Activated naive CD4-positive, alpha-beta T cell treated with anti-CD3 and anti-CD28 coated beads, Interleukin-2, amount 50 U/mL, for 72 hours (primary cell): ENCODE data around the gene B3GALNT2. TPM values are rescaled to one million over a fixed set of nuclear protein-coding genes. Genes with fewer than 3 reads are reported as not detected.
A peak's percentile ranks its signal among the peaks of the same experiment; 100 is the strongest.
"Not testable (repeated sequence)": the region's sequence is repeated elsewhere in the genome, so short reads cannot be mapped to it uniquely, and the experiment has no call there.

ENCODE experiments used
- ATAC-seq, 2 donors: fragments of 150-1000 bp; cut with Tn5 transposase; 2 replicates each; pipeline ENCODE4 v1.10.0; 2021; ENCODE audit warnings: mild to moderate bottlenecking in 2 of 2, moderate library complexity in 2 of 2
- DNase-seq, 2 donors: peaks; one replicate each; pipeline ENCODE4 v3.0.0; 2021 to 2022; ENCODE audit warnings: low spot score in 2 of 2
- H3K27ac Mint-ChIP-seq, 2 donors: one replicate each; pipeline ENCODE4 v1.8.0; 2022; ENCODE audit warnings: mild to moderate bottlenecking in 2 of 2, mixed read lengths in 2 of 2
- H3K36me3 Mint-ChIP-seq, 2 donors: one replicate each; pipeline ENCODE4 v1.8.0; 2022; ENCODE audit warnings: mixed read lengths in 2 of 2
- H3K9me3 Mint-ChIP-seq, 2 donors: one replicate each; pipeline ENCODE4 v1.8.0; 2022; ENCODE audit warnings: mixed read lengths in 2 of 2
- total RNA-seq, 2 donors: library from RNA; stranded (reverse); gene quantifications; one replicate each; pipeline ENCODE4 v1.2.3, GENCODE V29; 2022

B3GALNT2 gene
- total RNA-seq = 10 to 100 TPM; 12.3 to 14.9 TPM

- H3K36me3 Mint-ChIP-seq = peaks cover 0 to 17% of the 10 kb centered on the region in 2 donors
- H3K27ac Mint-ChIP-seq = peak within 1 kb of the TSS; percentile 98
- H3K9me3 Mint-ChIP-seq = no peaks in the 10 kb centered on the region
- peak; percentile 71 to 73 for ATAC-seq
- no peak for DNase-seq
Observed at GRCh38 chr1:235504122-235504493, at the start of gene B3GALNT2. Gene B3GALNT2, minus strand, starts transcription at chr1:235504452. Its CDS starts 200 bp downstream, at chr1:235504252.

- Mint-ChIP-seq H3K9me3 (no peaks in the 10 kb centered on the region), H3K36me3 (no peaks in the 10 kb centered on the region), H3K27ac (no peak overlapping the region)
- no peak for DNase-seq
- no peak for ATAC-seq
Observed at GRCh38 chr1:235553112-235553551, 48.9 kb upstream of the B3GALNT2 start.

GRCh38 chr1:235552146-235552716, 48.0 kb upstream of the B3GALNT2 start:
- H3K9me3 Mint-ChIP-seq = no peaks in the 10 kb centered on the region
- peak overlapping the region in 1 of 2 donors; percentile 34 for H3K27ac Mint-ChIP-seq
- DNase-seq (no peak), ATAC-seq (no peak)
- no peaks in the 10 kb centered on the region for H3K36me3 Mint-ChIP-seq

GRCh38 chr1:235549351-235550139, 45.3 kb upstream of the B3GALNT2 start:
- ATAC-seq = no peak
- H3K9me3 Mint-ChIP-seq = no peaks in the 10 kb centered on the region
- no peak overlapping the region for H3K27ac Mint-ChIP-seq
- no peaks in the 10 kb centered on the region for H3K36me3 Mint-ChIP-seq
- no peak for DNase-seq

GRCh38 chr1:235546369-235547155, 42.3 kb upstream of the B3GALNT2 start:
- not testable (repeated sequence) for H3K36me3 Mint-ChIP-seq, H3K9me3 Mint-ChIP-seq, DNase-seq, H3K27ac Mint-ChIP-seq, ATAC-seq

- Mint-ChIP-seq H3K36me3 (no peaks in the 10 kb centered on the region), H3K9me3 (no peaks in the 10 kb centered on the region), H3K27ac (no peak overlapping the region)
- no peak for ATAC-seq
- DNase-seq = no peak
Observed at GRCh38 chr1:235545292-235545930, 41.2 kb upstream of the B3GALNT2 start.

GRCh38 chr1:235542845-235543244, 38.6 kb upstream of the B3GALNT2 start:
- not testable (repeated sequence) for H3K9me3 Mint-ChIP-seq, H3K27ac Mint-ChIP-seq, ATAC-seq, DNase-seq, H3K36me3 Mint-ChIP-seq

- no peak for ATAC-seq
- Mint-ChIP-seq H3K36me3 (no peaks in the 10 kb centered on the region), H3K27ac (no peak overlapping the region), H3K9me3 (no peaks in the 10 kb centered on the region)
- no peak for DNase-seq
Observed at GRCh38 chr1:235533476-235534168, 29.4 kb upstream of the B3GALNT2 start.

GRCh38 chr1:235532360-235532759, 28.1 kb upstream of the B3GALNT2 start:
- H3K9me3 Mint-ChIP-seq = no peaks in the 10 kb centered on the region
- H3K27ac Mint-ChIP-seq = no peak overlapping the region
- no peak for DNase-seq
- H3K36me3 Mint-ChIP-seq = no peaks in the 10 kb centered on the region
- ATAC-seq = no peak

- DNase-seq = no peak
- H3K9me3 Mint-ChIP-seq = no peaks in the 10 kb centered on the region
- H3K36me3 Mint-ChIP-seq = no peaks in the 10 kb centered on the region
Observed at GRCh38 chr1:235527196-235527814, 23.1 kb upstream of the B3GALNT2 start.

GRCh38 chr1:235525314-235525713, 21.1 kb upstream of the B3GALNT2 start:
- Mint-ChIP-seq H3K36me3 (no peaks in the 10 kb centered on the region), H3K27ac (no peak overlapping the region), H3K9me3 (no peaks in the 10 kb centered on the region)
- ATAC-seq (no peak), DNase-seq (no peak)

More at GRCh38 chr1:235527196-235527814, 23.1 kb upstream of the B3GALNT2 start:
- H3K27ac Mint-ChIP-seq = no peak overlapping the region
- no peak for ATAC-seq

GRCh38 chr1:235516862-235517446, 12.7 kb upstream of the B3GALNT2 start:
- no peak overlapping the region for H3K27ac Mint-ChIP-seq
- peak; percentile 28 to 45 for ATAC-seq

GRCh38 chr1:235515844-235516512, 11.7 kb upstream of the B3GALNT2 start:
- no peak for ATAC-seq
- no peaks in the 10 kb centered on the region for H3K36me3 Mint-ChIP-seq
- H3K27ac Mint-ChIP-seq = no peak overlapping the region
- no peak for DNase-seq
- no peaks in the 10 kb centered on the region for H3K9me3 Mint-ChIP-seq

More at GRCh38 chr1:235516862-235517446, 12.7 kb upstream of the B3GALNT2 start:
- Mint-ChIP-seq H3K9me3 (no peaks in the 10 kb centered on the region), H3K36me3 (no peaks in the 10 kb centered on the region)
- no peak for DNase-seq

GRCh38 chr1:235513495-235514366, 9.5 kb upstream of the B3GALNT2 start:
- no peaks in the 10 kb centered on the region for H3K9me3 Mint-ChIP-seq
- DNase-seq = peak in 1 of 2 donors; percentile 67
- H3K27ac Mint-ChIP-seq = no peak overlapping the region
- peak; percentile 58 to 80 for ATAC-seq
- no peaks in the 10 kb centered on the region for H3K36me3 Mint-ChIP-seq
